ENCODE results near the gene PANK4. TPM values are rescaled to one million over a fixed set of nuclear protein-coding genes. Genes with fewer than 3 reads are reported as not detected.

The PANK4 gene
- total RNA-seq, 1 experiment from 2014 or later = 20.5 TPM

DNA sequence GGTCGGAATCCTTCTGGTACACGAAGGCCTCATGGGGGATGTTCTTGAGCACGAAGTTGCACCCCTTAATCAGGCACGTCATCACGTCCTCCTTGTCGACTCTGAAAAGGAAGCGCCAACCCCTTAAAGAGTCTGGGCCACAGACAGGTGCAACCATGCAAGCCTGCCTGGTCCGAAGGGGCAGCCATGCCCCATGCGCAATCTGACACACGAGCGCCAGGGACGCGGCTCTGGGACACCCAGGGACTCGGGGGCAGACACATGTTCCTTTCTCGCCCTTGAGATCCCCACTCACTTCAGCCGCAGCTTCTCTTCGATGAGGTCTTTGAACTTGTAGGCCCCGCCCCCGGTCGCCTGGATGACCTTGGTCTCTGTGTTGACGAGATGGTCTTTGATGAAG, 5.6 kb downstream of the PANK4 start:
- CTCF ChIA-PET = no interaction called here
- Histone ChIP-seq H3K79me2 (ENCODE audit: low read depth) (peaks cover 36% of the 10 kb centered on the region), H4K20me1 (ENCODE audit: insufficient read depth) (peaks cover 31% of the 10 kb centered on the region), H3K27me3 (ENCODE audit: insufficient read depth, low read depth) (no peaks in the 10 kb centered on the region), H2AFZ (no peak overlapping the region), H3F3A (ENCODE audit: insufficient read depth, low read depth) (no peaks in the 10 kb centered on the region), H3K4me3 (no peak overlapping the region), H3K4me2 (no peak overlapping the region), H3K9me2 (ENCODE audit: insufficient read depth) (no peaks in the 10 kb centered on the region), H3K4me1 (replicated peaks; ENCODE audit: insufficient read depth) (peaks cover 10% of the 10 kb centered on the region), H3K27ac (no peak overlapping the region), H3K9me3 (ENCODE audit: insufficient read depth, low read depth) (no peaks in the 10 kb centered on the region), H3K36me3 (ENCODE audit: low read depth) (no peaks in the 10 kb centered on the region)
- no TSS peak for BruUV-seq (replicated peaks)
- no peak for DNase-seq
- POLR2A ChIA-PET (ENCODE audit: unreplicated experiment) = no interaction called here
- no peak for TF ChIP-seq EZH2 (IDR thresholded peaks at IDR 0.05; ENCODE audit: low read depth)
- TF ChIP-seq, protein P1, sequence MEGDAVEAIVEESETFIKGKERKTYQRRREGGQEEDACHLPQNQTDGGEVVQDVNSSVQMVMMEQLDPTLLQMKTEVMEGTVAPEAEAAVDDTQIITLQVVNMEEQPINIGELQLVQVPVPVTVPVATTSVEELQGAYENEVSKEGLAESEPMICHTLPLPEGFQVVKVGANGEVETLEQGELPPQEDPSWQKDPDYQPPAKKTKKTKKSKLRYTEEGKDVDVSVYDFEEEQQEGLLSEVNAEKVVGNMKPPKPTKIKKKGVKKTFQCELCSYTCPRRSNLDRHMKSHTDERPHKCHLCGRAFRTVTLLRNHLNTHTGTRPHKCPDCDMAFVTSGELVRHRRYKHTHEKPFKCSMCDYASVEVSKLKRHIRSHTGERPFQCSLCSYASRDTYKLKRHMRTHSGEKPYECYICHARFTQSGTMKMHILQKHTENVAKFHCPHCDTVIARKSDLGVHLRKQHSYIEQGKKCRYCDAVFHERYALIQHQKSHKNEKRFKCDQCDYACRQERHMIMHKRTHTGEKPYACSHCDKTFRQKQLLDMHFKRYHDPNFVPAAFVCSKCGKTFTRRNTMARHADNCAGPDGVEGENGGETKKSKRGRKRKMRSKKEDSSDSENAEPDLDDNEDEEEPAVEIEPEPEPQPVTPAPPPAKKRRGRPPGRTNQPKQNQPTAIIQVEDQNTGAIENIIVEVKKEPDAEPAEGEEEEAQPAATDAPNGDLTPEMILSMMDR (conservative IDR thresholded peaks at IDR 0.05) = no peak
- intact Hi-C loops (cut with micrococcal nuclease; ENCODE audit: unreplicated experiment) = no loop called here

DNA sequence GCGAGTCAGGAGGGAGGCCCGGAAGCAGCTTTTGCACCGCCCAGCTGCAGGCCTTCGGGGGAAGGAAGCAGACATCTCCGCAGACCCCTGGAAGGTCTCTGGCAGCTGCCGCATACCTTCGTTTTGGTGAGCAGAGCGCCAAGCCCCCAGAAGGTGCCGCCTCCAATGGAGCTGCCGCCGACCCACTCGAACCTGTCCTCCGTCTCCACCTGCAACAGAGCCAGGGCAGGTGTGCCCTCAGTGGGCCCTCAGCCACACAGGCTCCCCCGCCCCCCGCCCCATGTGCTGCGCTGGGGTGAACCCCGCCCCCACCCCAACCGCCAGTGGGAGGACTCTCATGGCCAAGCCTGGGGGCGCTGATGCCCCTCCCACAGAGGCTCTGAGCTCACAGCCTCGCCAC, 6.2 kb downstream of the PANK4 start:
- peaks cover 31% of the 10 kb centered on the region for H4K20me1 ChIP-seq (ENCODE audit: insufficient read depth)
- no peak for DNase-seq
- no TSS peak for BruUV-seq (replicated peaks)
- peaks cover 8% of the 10 kb centered on the region for H3K4me1 ChIP-seq (replicated peaks; ENCODE audit: insufficient read depth)
- ChIA-PET CTCF (no interaction called here), POLR2A (ENCODE audit: unreplicated experiment) (no interaction called here)
- intact Hi-C loops (cut with micrococcal nuclease; ENCODE audit: unreplicated experiment) = no loop called here
- no peak overlapping the region for H3K4me3 ChIP-seq
- H3K9me3 ChIP-seq (ENCODE audit: insufficient read depth, low read depth) = no peaks in the 10 kb centered on the region
- H3K27ac ChIP-seq = no peak overlapping the region
- no peak overlapping the region for H3K4me2 ChIP-seq
- no peaks in the 10 kb centered on the region for H3K27me3 ChIP-seq (ENCODE audit: insufficient read depth, low read depth)
- no peaks in the 10 kb centered on the region for H3K9me2 ChIP-seq (ENCODE audit: insufficient read depth)
- TF ChIP-seq, protein P1 (conservative IDR thresholded peaks at IDR 0.05) = no peak
- no peak for TF ChIP-seq EZH2 (IDR thresholded peaks at IDR 0.05; ENCODE audit: low read depth)
- H3K36me3 ChIP-seq (ENCODE audit: low read depth) = no peaks in the 10 kb centered on the region
- H3F3A ChIP-seq (ENCODE audit: insufficient read depth, low read depth) = no peaks in the 10 kb centered on the region
- H2AFZ ChIP-seq = no peak overlapping the region
- peaks cover 30% of the 10 kb centered on the region for H3K79me2 ChIP-seq (ENCODE audit: low read depth)

DNA sequence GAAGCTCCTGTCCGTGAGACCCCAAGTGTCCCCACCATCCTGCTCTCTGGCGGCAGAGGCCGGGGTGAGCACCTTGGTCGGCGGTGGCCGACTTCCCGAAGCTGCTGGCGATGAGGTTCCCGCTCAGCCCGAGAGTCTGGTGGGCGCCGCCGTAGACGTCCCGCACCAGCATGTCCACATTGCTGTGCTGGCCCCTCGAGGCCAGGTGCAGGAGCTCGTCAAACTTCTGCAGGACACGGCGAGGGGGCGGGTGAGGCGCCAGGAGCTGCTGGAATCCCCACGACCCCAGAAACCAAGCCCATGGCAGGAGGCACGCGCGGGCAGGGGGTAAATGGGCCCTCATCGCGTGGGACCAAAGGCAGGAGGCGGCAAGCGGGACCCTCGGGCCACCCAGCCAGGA, 6.7 kb downstream of the PANK4 start:
- CTCF ChIA-PET = no interaction called here

DNA sequence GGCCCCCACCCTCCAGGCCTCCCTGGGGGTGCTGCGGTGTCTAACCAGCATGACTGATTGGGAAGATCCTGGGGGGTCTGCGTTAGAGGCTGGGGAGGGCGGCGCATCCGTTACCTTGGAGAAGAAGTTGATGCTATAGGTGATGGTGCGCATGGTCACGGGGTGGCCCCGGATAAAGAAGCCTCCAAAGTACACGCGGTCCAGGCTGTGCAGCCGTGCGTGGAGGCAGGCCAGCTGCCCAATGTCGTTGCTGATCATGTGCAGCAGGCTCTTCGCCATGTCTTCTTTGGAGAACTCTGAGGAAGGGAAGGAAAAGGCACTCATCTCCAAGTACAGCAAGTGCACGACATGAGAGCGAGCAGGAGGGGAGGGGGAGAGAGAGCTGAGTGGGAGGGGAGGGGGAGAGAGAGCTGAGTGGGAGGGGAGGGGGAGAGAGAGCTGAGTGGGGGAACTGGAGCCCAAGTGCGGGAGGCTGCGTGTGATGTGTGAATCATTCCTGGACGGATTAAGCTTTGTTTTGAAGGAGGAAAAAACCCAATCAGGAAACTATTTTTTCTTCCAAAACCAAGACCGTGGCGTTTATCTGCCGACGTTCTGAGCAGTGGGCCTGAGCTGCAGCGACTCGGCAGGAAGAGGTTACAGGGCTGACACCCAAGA, 7.2 kb downstream of the PANK4 start:
- no TSS peak for BruUV-seq (replicated peaks)
- Histone ChIP-seq H3K9me2 (ENCODE audit: insufficient read depth) (no peaks in the 10 kb centered on the region), H3K79me2 (ENCODE audit: low read depth) (peaks cover 20% of the 10 kb centered on the region), H3K4me1 (replicated peaks; ENCODE audit: insufficient read depth) (no peaks in the 10 kb centered on the region), H3F3A (ENCODE audit: insufficient read depth, low read depth) (no peaks in the 10 kb centered on the region), H4K20me1 (ENCODE audit: insufficient read depth) (peaks cover 21% of the 10 kb centered on the region), H3K36me3 (ENCODE audit: low read depth) (no peaks in the 10 kb centered on the region), H3K27me3 (ENCODE audit: insufficient read depth, low read depth) (no peaks in the 10 kb centered on the region), H3K27ac (no peak overlapping the region), H3K9me3 (ENCODE audit: insufficient read depth, low read depth) (no peaks in the 10 kb centered on the region), H2AFZ (no peak overlapping the region), H3K4me3 (no peak overlapping the region), H3K4me2 (no peak overlapping the region)
- no peak for DNase-seq
- ChIA-PET CTCF (no interaction called here), POLR2A (ENCODE audit: unreplicated experiment) (no interaction called here)
- intact Hi-C loops (cut with micrococcal nuclease; ENCODE audit: unreplicated experiment) = no loop called here
- TF ChIP-seq, protein P1 (conservative IDR thresholded peaks at IDR 0.05) = no peak
- no peak for TF ChIP-seq EZH2 (IDR thresholded peaks at IDR 0.05; ENCODE audit: low read depth)

More for the DNA sequence above, 6.7 kb downstream of the PANK4 start:
- Histone ChIP-seq H2AFZ (no peak overlapping the region), H3F3A (ENCODE audit: insufficient read depth, low read depth) (no peaks in the 10 kb centered on the region), H3K27ac (no peak overlapping the region), H3K4me2 (no peak overlapping the region), H3K4me3 (no peak overlapping the region), H3K79me2 (ENCODE audit: low read depth) (peaks cover 26% of the 10 kb centered on the region), H3K36me3 (ENCODE audit: low read depth) (no peaks in the 10 kb centered on the region), H4K20me1 (ENCODE audit: insufficient read depth) (peaks cover 26% of the 10 kb centered on the region), H3K9me3 (ENCODE audit: insufficient read depth, low read depth) (no peaks in the 10 kb centered on the region), H3K9me2 (ENCODE audit: insufficient read depth) (no peaks in the 10 kb centered on the region), H3K4me1 (replicated peaks; ENCODE audit: insufficient read depth) (peaks cover 4% of the 10 kb centered on the region), H3K27me3 (ENCODE audit: insufficient read depth, low read depth) (no peaks in the 10 kb centered on the region)
- POLR2A ChIA-PET (ENCODE audit: unreplicated experiment) = no interaction called here
- intact Hi-C loops (cut with micrococcal nuclease; ENCODE audit: unreplicated experiment) = no loop called here
- no peak for TF ChIP-seq EZH2 (IDR thresholded peaks at IDR 0.05; ENCODE audit: low read depth)
- no peak for DNase-seq
- no TSS peak for BruUV-seq (replicated peaks)
